Measurements from ENCODE around the gene SLC26A4.
A peak's percentile ranks its signal among the peaks of the same experiment; 100 is the strongest.

SLC26A4 gene

DNA sequence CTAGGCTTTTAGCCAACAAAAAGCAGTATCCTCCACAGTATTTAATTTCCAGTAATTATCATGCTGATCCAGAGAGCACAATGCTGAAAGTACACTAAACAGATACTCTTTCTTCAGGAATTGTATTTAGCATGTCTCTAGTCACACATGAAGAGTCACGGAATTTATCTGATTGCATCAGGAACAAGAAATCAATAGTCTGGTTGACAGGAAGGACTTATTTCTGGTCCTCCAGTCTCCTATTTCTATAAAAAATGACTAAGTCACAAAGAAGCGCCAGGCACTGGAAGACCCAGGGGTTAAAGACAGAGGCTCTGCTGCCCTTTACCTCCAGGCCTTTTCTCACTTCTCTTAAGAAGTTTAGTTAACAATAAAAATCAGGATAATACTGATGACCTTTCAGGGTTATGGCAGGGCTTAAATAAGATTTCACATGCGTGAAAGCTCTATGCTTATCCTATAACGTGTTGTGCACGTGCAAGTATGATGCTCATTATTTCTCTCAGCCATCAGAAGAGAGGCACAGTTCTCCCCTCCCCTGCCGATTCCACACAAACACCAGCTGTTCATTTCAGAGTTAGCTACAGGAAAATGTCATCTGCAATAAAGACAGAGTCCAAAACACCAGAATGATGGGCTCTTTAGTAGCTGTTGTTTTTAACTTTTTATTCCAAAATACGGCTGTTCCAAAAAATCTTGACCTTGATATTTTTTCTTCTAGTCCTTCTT lies 36.9 kb downstream of the SLC26A4 start:
- no peak for FAIRE-seq

- FAIRE-seq, result no peak
Measured at GRCh38 chr7:107700570-107700969, 39.9 kb downstream of the SLC26A4 start.

DNA sequence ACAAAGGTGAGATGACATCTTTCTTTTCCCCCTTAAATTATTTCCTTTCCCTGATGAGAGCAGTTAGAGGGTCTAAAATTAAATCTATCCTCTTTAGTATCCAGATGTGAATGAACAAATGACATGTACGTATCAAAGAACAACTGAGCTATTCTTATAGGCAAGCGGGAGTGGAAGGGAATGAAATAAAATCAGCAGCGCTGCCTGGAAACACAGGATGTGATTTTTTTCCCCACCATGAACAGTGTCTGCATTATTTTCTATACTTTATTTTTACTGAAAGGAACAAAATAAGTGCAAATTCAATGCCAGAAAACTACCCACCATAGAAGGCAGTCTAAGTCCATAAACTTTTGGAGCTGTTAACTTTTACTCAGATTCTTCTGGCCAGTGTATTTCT lies 40.6 kb downstream of the SLC26A4 start:
- no peak for FAIRE-seq

DNA sequence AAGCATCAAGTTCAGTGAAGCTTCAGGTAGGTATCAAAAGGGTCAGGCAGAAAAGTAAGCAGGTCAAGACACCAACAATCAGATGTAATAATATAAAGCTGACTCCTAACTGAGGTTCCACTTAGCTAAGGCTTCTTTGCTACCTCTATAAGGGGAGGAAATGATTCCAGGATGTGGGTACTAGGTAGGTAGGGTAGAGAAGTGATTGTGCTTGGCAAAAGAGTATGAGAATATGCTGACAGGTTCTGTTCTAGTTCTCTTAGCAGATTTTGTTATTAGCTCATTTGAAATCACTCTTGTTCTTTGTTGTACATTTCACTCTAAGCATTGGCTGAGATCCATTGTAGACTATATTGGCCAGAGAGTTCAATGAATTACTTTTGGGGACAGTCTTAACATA lies 42.6 kb downstream of the SLC26A4 start:
- FAIRE-seq, result no peak

- FAIRE-seq, result no peak
Measured at GRCh38 chr7:107703872-107704271, 43.2 kb downstream of the SLC26A4 start.

- no peak for FAIRE-seq
Measured at GRCh38 chr7:107708956-107709355, 48.3 kb downstream of the SLC26A4 start.

DNA sequence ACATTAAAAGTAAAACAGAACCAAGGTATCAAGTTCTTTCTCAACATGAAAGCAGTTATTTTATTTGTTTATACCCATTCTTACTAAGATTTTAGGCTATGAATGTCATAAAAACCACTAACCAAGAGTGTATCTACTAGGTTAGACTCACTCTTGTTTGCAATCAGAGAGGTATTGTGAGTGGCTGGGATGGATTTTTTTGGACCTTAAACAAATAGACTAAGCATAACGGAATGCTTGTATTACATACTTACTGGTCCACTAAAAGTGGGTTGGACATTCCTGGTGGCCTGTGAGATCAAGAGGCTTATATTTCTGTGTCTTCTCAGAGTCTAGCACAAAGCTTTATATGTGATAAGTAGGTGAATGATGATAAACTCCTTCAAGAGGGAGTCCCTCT lies 50.7 kb downstream of the SLC26A4 start:
- FAIRE-seq, result no peak

GRCh38 chr7:107712025-107712424 lies 51.4 kb downstream of the SLC26A4 start:
- FAIRE-seq, result no peak

GRCh38 chr7:107712896-107713295 lies 52.3 kb downstream of the SLC26A4 start:
- no peak for FAIRE-seq

- FAIRE-seq, result no peak
Measured at GRCh38 chr7:107715531-107715930, 54.9 kb downstream of the SLC26A4 start.

DNA sequence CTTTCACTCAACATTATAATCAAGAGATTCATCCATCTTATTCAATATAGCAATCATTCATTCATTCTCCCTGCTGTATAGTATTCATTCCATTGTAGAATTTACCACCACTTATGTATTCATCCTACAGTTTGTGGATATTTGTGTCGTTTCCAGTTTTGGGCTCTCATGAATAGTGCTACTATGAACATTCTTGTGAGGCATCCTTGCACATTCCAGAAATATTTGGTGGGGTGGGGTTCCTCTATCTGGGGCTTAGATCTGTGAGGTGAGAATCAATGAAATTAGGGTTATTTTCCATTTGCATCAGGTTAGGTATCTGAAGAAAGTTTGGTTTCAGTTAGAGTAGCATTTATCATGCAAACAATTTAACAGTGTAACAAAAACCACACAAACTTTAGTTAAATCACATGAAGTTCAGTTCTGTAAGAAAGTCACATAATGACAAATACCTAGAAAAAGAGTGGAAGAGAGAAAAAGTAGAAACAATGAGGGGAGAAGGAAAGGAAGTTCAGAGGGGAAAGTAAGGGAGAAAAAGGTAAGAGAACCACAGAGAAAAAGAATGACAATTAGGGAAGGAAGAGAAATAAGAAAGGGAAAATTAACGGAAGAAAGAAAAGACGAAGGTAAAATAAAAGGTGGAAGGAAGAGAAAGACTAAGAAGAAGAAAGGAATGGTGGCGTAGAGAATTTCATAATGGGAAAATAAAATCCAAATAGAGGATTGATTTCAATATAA lies 58.0 kb downstream of the SLC26A4 start:
- no peak for FAIRE-seq

GRCh38 chr7:107721286-107721685 lies 60.7 kb downstream of the SLC26A4 start:
- FAIRE-seq, result no peak

DNA sequence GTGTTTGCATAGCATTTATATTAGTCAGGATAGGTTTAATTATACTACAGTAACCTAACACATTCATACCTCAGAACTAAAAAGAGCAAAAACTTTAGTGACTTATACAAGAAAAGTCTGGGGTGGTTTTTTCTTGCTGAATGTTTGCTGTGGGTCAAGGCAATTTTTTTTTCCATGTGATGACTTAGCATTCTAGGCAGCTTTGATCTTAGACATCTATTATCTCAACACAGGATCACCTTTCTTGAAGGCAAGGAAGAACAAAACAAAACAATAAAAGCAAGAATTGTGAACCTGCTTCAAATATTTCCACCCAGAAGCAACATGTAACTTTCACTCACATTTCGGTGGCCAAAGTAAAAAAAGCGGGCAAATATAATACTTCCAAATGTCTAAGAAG lies 62.6 kb downstream of the SLC26A4 start:
- FAIRE-seq, result no peak

DNA sequence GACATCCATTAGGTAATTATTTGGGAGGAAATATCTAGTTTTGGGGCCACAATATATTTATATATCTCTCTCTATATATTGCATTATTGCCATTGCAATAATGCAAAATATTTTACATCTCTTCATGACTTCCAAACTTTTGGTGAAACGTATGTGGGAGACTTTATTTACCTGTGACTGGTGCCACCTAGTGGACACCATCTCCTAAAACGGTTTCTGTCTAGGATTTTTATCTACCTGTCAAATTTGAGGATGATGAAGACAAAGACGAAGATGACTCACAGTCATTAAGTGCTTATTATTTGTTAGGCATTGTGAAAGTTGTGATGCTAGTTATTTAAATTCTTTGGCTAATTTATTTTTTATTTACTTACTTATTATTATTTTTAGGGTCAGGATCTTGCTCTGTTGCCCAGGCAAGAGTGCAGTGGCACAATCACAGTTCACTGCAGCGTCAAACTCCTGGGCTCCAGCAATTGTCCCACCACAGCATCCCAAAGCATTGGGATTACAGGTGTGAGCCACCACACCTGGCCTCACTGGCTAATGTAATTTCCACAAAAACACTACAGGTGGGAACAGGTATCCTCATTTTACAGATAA lies 64.6 kb downstream of the SLC26A4 start:
- FAIRE-seq, result peak; percentile 95

DNA sequence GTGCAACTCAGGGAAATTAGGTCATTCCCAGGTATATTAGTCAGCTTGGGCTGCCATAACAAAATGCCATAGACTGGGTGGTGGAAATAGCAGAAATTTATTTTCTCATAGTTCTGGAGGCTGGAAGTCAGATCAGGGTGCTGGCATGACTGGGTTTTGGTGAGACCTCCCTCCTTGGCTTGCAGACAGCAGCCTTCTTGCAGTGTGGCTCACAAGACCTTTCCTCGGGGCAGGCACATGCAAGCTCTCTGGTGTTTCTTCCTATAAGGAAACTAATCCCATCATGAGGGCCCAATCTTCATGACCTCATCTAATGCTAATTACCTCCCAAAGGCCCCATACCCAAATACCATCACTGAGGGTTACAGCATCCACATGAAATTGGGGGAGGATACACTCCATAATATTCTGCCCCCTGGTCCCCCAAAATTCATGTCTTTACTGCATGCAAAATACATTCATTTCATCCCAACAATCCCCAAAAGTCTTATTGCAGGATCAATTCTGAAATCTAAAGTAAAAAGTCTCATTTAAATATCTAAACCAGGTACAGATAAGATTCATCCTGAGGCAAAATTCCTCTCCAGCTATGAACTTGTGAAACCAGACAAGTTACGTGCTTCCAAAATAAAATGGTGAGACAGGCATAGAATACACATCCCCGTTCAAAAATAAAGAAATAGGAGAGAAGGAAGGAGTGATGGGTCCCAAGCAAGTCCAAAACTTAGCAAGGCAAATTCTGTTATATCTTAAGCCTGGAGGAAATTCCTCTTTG lies 65.9 kb downstream of the SLC26A4 start:
- no peak for FAIRE-seq

- no peak for FAIRE-seq
Measured at GRCh38 chr7:107728276-107728675, 67.6 kb downstream of the SLC26A4 start.

GRCh38 chr7:107742678-107743566 lies 82.3 kb downstream of the SLC26A4 start:
- no peak for FAIRE-seq

GRCh38 chr7:107743567-107744344 lies 83.1 kb downstream of the SLC26A4 start, which contains the start of gene CBLL1:
Gene CBLL1, plus strand, starts transcription at chr7:107744142. Its CDS starts 22 bp downstream, at chr7:107744164.
- FAIRE-seq, result peak; percentile 47

DNA sequence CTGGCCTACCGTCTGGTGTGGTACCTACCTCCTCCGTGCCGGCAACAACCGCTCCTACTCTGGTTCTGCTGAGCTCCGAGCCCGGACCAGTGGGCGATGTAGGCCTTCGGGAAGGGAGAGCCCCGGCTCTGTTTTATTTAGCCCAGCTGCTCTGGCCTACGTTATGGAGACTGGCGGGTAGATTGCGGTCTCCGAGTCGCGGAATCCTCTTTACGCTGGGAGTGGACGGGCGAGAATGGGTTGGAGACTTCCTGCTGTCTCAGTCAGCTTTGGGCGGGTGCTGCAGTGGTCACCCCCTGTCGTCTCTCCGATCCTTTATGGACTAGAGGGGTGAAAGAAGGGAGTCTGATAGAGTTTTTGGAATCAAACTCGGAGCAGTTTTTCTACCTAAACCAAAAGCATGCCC lies 83.7 kb downstream of the SLC26A4 start:
- FAIRE-seq, result no peak

DNA sequence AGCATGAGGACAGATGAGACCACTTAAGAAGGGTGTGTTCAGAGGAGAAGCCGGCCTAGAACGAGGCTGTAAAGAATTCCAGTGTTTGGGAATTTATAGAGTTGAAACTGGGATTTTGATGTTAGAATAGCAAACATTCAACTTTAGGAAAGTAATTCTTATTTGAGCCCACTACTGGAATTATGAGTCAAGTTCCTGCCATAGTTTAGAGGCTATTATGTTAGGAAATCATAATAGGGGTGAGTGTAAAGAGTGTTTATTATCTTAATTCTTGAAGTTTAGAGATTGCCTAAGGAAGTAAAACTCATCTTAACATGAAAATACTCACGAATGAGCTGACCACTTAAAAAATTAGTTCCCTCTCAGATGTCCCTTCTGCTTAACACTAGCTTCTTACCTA lies 85.4 kb downstream of the SLC26A4 start:
- no peak for FAIRE-seq

GRCh38 chr7:107751113-107751512 lies 90.5 kb downstream of the SLC26A4 start:
- no peak for FAIRE-seq
